Mesothelial cell of epicardium (in vitro differentiated cells): ENCODE results near the gene NPB. TPM values are rescaled to one million over a fixed set of nuclear protein-coding genes. Genes with fewer than 3 reads are reported as not detected.
A peak's percentile ranks its signal among the peaks of the same experiment; 100 is the strongest.

ENCODE experiments used
- DNase-seq, 2 experiments: peaks; one replicate each; pipeline ENCODE4 v3.0.0; 2021; ENCODE audit warnings: low spot score in 2 of 2; ENCODE audit not compliant: unreplicated experiment in 2 of 2
- H3K27ac Mint-ChIP-seq: 2 replicates; pipeline ENCODE4 v1.8.0; 2021; ENCODE audit warnings: mixed read lengths
- H3K27me3 Mint-ChIP-seq: 2 replicates; pipeline ENCODE4 v1.8.0; 2021; ENCODE audit warnings: low read depth, mixed read lengths
- H3K36me3 Mint-ChIP-seq: 2 replicates; pipeline ENCODE4 v1.8.0; 2021; ENCODE audit warnings: mixed read lengths
- H3K4me1 Mint-ChIP-seq: 2 replicates; pipeline ENCODE4 v1.8.0; 2021; ENCODE audit warnings: mixed read lengths
- H3K4me3 Mint-ChIP-seq: 2 replicates; pipeline ENCODE4 v1.8.0; 2021; ENCODE audit warnings: mild to moderate bottlenecking, moderate library complexity, mixed read lengths
- H3K9me3 Mint-ChIP-seq: 2 replicates; pipeline ENCODE4 v1.8.0; 2021; ENCODE audit warnings: mixed read lengths
- total RNA-seq: library from RNA; stranded (reverse); gene quantifications from 3 replicates; pipeline ENCODE4 v1.2.1, GENCODE V29; 2021
- TF ChIP-seq, protein P1 (sequence below): fragments of 200-600 bp; sonication (generic); IDR thresholded peaks from one replicate; pipeline ENCODE4 v1.5.0; 2021; ENCODE audit warnings: antibody characterized with exemption; ENCODE audit not compliant: unreplicated experiment

NPB gene
- total RNA-seq, 1 donor from 2014 or later, result 1.7 TPM

GRCh38 chr17:81885869-81886548 lies 16.0 kb upstream of the NPB start:
- DNase-seq, result no peak
- Mint-ChIP-seq H3K27me3 (no peaks in the 10 kb centered on the region), H3K9me3 (no peaks in the 10 kb centered on the region), H3K4me3 (no peak overlapping the region), H3K4me1 (peaks cover 7% of the 10 kb centered on the region), H3K36me3 (peaks cover 39% of the 10 kb centered on the region), H3K27ac (no peak overlapping the region)
- TF ChIP-seq, protein P1, sequence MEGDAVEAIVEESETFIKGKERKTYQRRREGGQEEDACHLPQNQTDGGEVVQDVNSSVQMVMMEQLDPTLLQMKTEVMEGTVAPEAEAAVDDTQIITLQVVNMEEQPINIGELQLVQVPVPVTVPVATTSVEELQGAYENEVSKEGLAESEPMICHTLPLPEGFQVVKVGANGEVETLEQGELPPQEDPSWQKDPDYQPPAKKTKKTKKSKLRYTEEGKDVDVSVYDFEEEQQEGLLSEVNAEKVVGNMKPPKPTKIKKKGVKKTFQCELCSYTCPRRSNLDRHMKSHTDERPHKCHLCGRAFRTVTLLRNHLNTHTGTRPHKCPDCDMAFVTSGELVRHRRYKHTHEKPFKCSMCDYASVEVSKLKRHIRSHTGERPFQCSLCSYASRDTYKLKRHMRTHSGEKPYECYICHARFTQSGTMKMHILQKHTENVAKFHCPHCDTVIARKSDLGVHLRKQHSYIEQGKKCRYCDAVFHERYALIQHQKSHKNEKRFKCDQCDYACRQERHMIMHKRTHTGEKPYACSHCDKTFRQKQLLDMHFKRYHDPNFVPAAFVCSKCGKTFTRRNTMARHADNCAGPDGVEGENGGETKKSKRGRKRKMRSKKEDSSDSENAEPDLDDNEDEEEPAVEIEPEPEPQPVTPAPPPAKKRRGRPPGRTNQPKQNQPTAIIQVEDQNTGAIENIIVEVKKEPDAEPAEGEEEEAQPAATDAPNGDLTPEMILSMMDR, result no peak

DNA sequence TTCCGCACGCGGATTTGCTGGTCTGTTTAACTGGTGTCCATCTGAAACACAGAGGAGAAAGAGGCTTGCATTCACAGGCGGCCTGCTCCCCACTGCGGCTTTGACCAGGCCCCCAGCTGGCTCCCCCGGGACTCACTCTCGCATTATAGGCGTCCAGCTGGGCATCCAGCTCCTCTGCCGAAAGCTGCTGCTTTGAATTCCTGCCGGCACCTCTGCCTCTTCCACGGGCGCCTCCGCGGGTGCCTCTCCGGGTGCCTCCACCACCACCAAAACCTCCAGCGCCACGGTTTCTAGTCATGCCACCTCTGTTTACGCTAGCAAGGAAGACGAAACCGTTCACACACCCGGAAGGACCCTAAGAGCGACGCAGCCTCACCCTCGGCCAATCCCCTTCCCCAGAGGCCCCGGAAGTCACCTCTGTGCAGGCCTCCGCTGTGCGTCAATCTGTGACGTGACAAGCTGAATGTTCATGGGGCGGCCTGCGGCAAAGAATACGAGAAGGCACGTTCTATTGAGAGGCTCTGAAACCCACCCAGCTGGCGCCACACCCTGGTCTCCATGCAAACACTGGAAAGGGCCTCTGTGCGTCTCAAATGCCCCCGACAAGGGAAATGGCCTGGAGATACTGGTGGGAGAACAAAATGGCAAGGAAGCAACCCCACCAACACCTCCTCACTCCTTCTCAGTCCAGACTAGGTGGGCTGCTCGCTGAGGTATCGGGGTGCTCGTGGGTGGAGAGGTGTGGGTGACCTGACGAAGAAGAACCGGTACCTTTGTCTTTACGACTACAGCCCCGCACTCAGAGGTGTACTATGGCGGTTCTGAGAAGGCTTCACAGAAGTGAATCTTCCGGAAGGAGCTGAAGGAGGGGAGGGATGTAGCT lies 13.7 kb upstream of the NPB start:
- DNase-seq, result peak in 1 of 2 experiments; percentile 18
- TF ChIP-seq, protein P1, result no peak
- H3K27ac Mint-ChIP-seq, result no peak overlapping the region
- no peaks in the 10 kb centered on the region for H3K27me3 Mint-ChIP-seq
- H3K4me3 Mint-ChIP-seq, result peak overlapping the region; percentile 56
- peaks cover 11% of the 10 kb centered on the region for H3K4me1 Mint-ChIP-seq
- no peaks in the 10 kb centered on the region for H3K9me3 Mint-ChIP-seq
- peaks cover 30% of the 10 kb centered on the region for H3K36me3 Mint-ChIP-seq

GRCh38 chr17:81888988-81889595 lies 12.9 kb upstream of the NPB start:
- H3K36me3 Mint-ChIP-seq, result peaks cover 28% of the 10 kb centered on the region
- no peak for DNase-seq
- peak overlapping the region; percentile 47 for H3K27ac Mint-ChIP-seq
- TF ChIP-seq, protein P1, result no peak
- no peaks in the 10 kb centered on the region for H3K9me3 Mint-ChIP-seq
- H3K27me3 Mint-ChIP-seq, result no peaks in the 10 kb centered on the region
- H3K4me1 Mint-ChIP-seq, result peaks cover 11% of the 10 kb centered on the region
- peak overlapping the region; percentile 56 for H3K4me3 Mint-ChIP-seq

GRCh38 chr17:81889602-81890001 lies 12.4 kb upstream of the NPB start:
- no peaks in the 10 kb centered on the region for H3K9me3 Mint-ChIP-seq
- peak overlapping the region; percentile 78 for H3K4me3 Mint-ChIP-seq
- no peaks in the 10 kb centered on the region for H3K27me3 Mint-ChIP-seq
- H3K36me3 Mint-ChIP-seq, result peaks cover 23% of the 10 kb centered on the region
- H3K27ac Mint-ChIP-seq, result peak overlapping the region; percentile 47
- H3K4me1 Mint-ChIP-seq, result peaks cover 11% of the 10 kb centered on the region
- TF ChIP-seq, protein P1, result no peak
- DNase-seq, result no peak

GRCh38 chr17:81890447-81891302 lies 11.4 kb upstream of the NPB start:
- TF ChIP-seq, protein P1, result no peak
- Mint-ChIP-seq H3K4me3 (peak overlapping the region; percentile 78), H3K4me1 (peaks cover 11% of the 10 kb centered on the region), H3K27ac (peak overlapping the region; percentile 93), H3K36me3 (peaks cover 17% of the 10 kb centered on the region), H3K9me3 (no peaks in the 10 kb centered on the region), H3K27me3 (no peaks in the 10 kb centered on the region)
- peak in 1 of 2 experiments; percentile 20 for DNase-seq
